ENCODE data around the gene FLRT3.

DNA sequence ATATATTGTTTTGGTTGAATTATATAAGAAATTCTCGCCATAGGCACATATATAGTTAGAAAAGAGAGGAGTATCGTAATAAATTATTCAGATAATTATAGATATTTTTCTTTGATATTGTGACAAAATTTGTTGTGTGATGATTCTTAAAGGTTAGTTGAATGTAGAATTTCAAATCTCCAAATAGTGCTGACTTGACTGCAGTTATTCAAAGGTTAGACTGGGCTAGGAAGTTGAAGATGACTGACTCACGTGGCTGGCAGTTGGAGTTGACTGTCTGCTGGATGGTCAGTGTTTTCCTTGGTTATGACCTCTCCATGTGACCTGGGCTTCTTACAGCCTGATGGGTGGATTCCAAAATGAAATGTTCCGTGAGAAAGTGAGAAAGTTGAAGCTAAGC is 55.3 kb downstream of the FLRT3 start:
- TF ChIP-seq, protein P1, sequence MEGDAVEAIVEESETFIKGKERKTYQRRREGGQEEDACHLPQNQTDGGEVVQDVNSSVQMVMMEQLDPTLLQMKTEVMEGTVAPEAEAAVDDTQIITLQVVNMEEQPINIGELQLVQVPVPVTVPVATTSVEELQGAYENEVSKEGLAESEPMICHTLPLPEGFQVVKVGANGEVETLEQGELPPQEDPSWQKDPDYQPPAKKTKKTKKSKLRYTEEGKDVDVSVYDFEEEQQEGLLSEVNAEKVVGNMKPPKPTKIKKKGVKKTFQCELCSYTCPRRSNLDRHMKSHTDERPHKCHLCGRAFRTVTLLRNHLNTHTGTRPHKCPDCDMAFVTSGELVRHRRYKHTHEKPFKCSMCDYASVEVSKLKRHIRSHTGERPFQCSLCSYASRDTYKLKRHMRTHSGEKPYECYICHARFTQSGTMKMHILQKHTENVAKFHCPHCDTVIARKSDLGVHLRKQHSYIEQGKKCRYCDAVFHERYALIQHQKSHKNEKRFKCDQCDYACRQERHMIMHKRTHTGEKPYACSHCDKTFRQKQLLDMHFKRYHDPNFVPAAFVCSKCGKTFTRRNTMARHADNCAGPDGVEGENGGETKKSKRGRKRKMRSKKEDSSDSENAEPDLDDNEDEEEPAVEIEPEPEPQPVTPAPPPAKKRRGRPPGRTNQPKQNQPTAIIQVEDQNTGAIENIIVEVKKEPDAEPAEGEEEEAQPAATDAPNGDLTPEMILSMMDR (IDR thresholded peaks at IDR 0.05 in 2 of 3, conservative IDR thresholded peaks at IDR 0.05 in 1 of 3; ENCODE audit: borderline replicate concordance in 1 of 3, insufficient read depth in 1 of 3, low read depth in 2 of 3, low read length in 2 of 3): no peak
- TF ChIP-seq ZFX (IDR thresholded peaks at IDR 0.05): no peak
- no peak for TF ChIP-seq POLR2AphosphoS5 (IDR thresholded peaks at IDR 0.05; ENCODE audit: low read depth, low read length)
- TF ChIP-seq, protein P2, sequence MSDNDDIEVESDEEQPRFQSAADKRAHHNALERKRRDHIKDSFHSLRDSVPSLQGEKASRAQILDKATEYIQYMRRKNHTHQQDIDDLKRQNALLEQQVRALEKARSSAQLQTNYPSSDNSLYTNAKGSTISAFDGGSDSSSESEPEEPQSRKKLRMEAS (IDR thresholded peaks at IDR 0.05): no peak
- no peak for TF ChIP-seq CBX3 (IDR thresholded peaks at IDR 0.05; ENCODE audit: low read depth)
- no peak for TF ChIP-seq TCF7L2 (IDR thresholded peaks at IDR 0.05; ENCODE audit: borderline replicate concordance, extremely low read depth, insufficient read depth, insufficient read length)
- TF ChIP-seq EGR1 (IDR thresholded peaks at IDR 0.05; ENCODE audit: low read depth): no peak
- no peak for TF ChIP-seq YY1 (IDR thresholded peaks at IDR 0.05; ENCODE audit: extremely low read depth, insufficient replicate concordance, low read depth, low read length)
- TF ChIP-seq JUND (IDR thresholded peaks at IDR 0.05): no peak
- TF ChIP-seq, protein P3, sequence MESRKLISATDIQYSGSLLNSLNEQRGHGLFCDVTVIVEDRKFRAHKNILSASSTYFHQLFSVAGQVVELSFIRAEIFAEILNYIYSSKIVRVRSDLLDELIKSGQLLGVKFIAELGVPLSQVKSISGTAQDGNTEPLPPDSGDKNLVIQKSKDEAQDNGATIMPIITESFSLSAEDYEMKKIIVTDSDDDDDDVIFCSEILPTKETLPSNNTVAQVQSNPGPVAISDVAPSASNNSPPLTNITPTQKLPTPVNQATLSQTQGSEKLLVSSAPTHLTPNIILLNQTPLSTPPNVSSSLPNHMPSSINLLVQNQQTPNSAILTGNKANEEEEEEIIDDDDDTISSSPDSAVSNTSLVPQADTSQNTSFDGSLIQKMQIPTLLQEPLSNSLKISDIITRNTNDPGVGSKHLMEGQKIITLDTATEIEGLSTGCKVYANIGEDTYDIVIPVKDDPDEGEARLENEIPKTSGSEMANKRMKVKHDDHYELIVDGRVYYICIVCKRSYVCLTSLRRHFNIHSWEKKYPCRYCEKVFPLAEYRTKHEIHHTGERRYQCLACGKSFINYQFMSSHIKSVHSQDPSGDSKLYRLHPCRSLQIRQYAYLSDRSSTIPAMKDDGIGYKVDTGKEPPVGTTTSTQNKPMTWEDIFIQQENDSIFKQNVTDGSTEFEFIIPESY (IDR thresholded peaks at IDR 0.05; ENCODE audit: extremely low read depth, insufficient replicate concordance, low read length): no peak
